Tibial artery (tissue), 4 donors: ENCODE data around the gene RALB.

Source experiments
- DNase-seq, 2 donors: peaks; one replicate each; pipeline ENCODE4 v3.0.0-alpha.2; 2019
- H3K27ac ChIP-seq, 2 donors: fragments of 200-600 bp; sonication (generic) in 1 of 2; 1 replicate in 1 of 2; 2 replicates in 1 of 2; pipeline ENCODE4 v1.5.1; 2018 to 2019; ENCODE audit warnings: mild to moderate bottlenecking in 1 of 2
- H3K27me3 ChIP-seq, 2 donors: fragments of 200-600 bp; sonication (generic) in 1 of 2; one replicate each; pipeline versions ENCODE4 v1.5.1 to v1.6.0; 2016 to 2019
- H3K36me3 ChIP-seq, 3 donors: fragments of 200-600 bp; sonication (generic) in 2 of 3; one replicate each; pipeline ENCODE4 v1.5.1; 2016 to 2019; ENCODE audit warnings: mild to moderate bottlenecking in 2 of 3
- H3K4me1 ChIP-seq, 4 donors: fragments of 200-600 bp; sonication (generic) in 2 of 4; 1 replicate in 3 of 4; 2 replicates in 1 of 4; pipeline ENCODE4 v1.5.1; 2016 to 2019
- H3K4me3 ChIP-seq, 2 donors: fragments of 200-600 bp; sonication (generic) in 1 of 2; 1 replicate in 1 of 2; 2 replicates in 1 of 2; pipeline ENCODE4 v1.5.1; 2018 to 2019; ENCODE audit warnings: mild to moderate bottlenecking in 2 of 2
- H3K9me3 ChIP-seq, 3 donors: fragments of 200-600 bp; sonication (generic) in 1 of 3; one replicate each; pipeline ENCODE4 v1.5.1; 2016 to 2019
- CTCF ChIP-seq, 2 experiments: fragments of 200-600 bp in 1 of 2; fragments of 450-650 bp in 1 of 2; IDR thresholded peaks; one replicate each; pipeline ENCODE4 v1.5.1; 2017 to 2019; ENCODE audit warnings: antibody characterized with exemption in 2 of 2, mild to moderate bottlenecking in 1 of 2, moderate library complexity in 1 of 2
- intact Hi-C: fragments of 100-400 bp; cut with DNase I; formaldehyde crosslinking; loops from one replicate; pipeline ENCODE4 v1.15.0; 2023; ENCODE audit warnings: low total_unique reads

Gene RALB

GRCh38 chr2:120252225-120253020 lies at the start of gene RALB:
RALB (plus strand) TSS chr2:120252852; CDS start chr2:120278665, 25,813 bp downstream.
- no peaks in the 10 kb centered on the region for H3K36me3 ChIP-seq
- H3K4me3 ChIP-seq: peak within 1 kb of the TSS; percentile 80 to 86
- no peaks in the 10 kb centered on the region for H3K27me3 ChIP-seq
- peak; percentile 100 for DNase-seq
- H3K4me1 ChIP-seq: peaks cover 0 to 24% (median 14%) of the 10 kb centered on the region in 4 donors
- TF ChIP-seq CTCF (IDR thresholded peaks at IDR 0.05): no peak
- H3K27ac ChIP-seq: peak within 1 kb of the TSS; percentile 65 to 83
- no peaks in the 10 kb centered on the region for H3K9me3 ChIP-seq
- intact Hi-C loops: no loop called here

GRCh38 chr2:120203251-120204021 lies 49.2 kb upstream of the RALB start:
- H3K4me3 ChIP-seq: no peak overlapping the region
- no peaks in the 10 kb centered on the region for H3K36me3 ChIP-seq
- H3K9me3 ChIP-seq: peaks cover 0 to 7% (median 0%) of the 10 kb centered on the region in 3 donors
- no peak for TF ChIP-seq CTCF (IDR thresholded peaks at IDR 0.05)
- no peak overlapping the region for H3K27ac ChIP-seq
- no peak for DNase-seq
- peaks cover 0 to 4% (median 0%) of the 10 kb centered on the region in 4 donors for H3K4me1 ChIP-seq
- intact Hi-C loops: no loop called here
- no peaks in the 10 kb centered on the region for H3K27me3 ChIP-seq

GRCh38 chr2:120204022-120204405 lies 48.6 kb upstream of the RALB start:
- H3K4me3 ChIP-seq: no peak overlapping the region
- peaks cover 0 to 2% (median 0%) of the 10 kb centered on the region in 3 donors for H3K9me3 ChIP-seq
- no peaks in the 10 kb centered on the region for H3K27me3 ChIP-seq
- no peak for TF ChIP-seq CTCF (IDR thresholded peaks at IDR 0.05)
- no peak overlapping the region for H3K27ac ChIP-seq
- no peak for DNase-seq
- intact Hi-C loops: no loop called here
- peaks cover 0 to 4% (median 0%) of the 10 kb centered on the region in 4 donors for H3K4me1 ChIP-seq
- no peaks in the 10 kb centered on the region for H3K36me3 ChIP-seq

- intact Hi-C loops: no loop called here
- Histone ChIP-seq H3K4me3 (no peak overlapping the region), H3K9me3 (no peaks in the 10 kb centered on the region), H3K27me3 (no peaks in the 10 kb centered on the region), H3K27ac (no peak overlapping the region), H3K4me1 (peaks cover 0 to 4% (median 0%) of the 10 kb centered on the region in 4 donors), H3K36me3 (no peaks in the 10 kb centered on the region)
- no peak for DNase-seq
- no peak for TF ChIP-seq CTCF (IDR thresholded peaks at IDR 0.05)
These were observed 48.2 kb upstream of the RALB start for GRCh38 chr2:120204417-120204816.

GRCh38 chr2:120204945-120205670 lies 47.5 kb upstream of the RALB start:
- intact Hi-C loops: no loop called here
- Histone ChIP-seq H3K4me1 (peaks cover 0 to 4% (median 0%) of the 10 kb centered on the region in 4 donors), H3K27ac (no peak overlapping the region), H3K36me3 (peaks cover 0 to 1% (median 0%) of the 10 kb centered on the region in 3 donors), H3K27me3 (no peaks in the 10 kb centered on the region), H3K9me3 (no peaks in the 10 kb centered on the region), H3K4me3 (no peak overlapping the region)
- TF ChIP-seq CTCF (IDR thresholded peaks at IDR 0.05): no peak
- no peak for DNase-seq
